GM12864 (cell line): ENCODE results near the gene KIF6.

Source experiments
- DNase-seq: peaks from one replicate; pipeline ENCODE4 v3.0.0-alpha.2; 2011; ENCODE audit warnings: low read depth
- H3K4me3 ChIP-seq: 2 replicates; pipeline ENCODE4 v1.5.1; 2011; ENCODE audit warnings: mild to moderate bottlenecking, low read depth, low read length, control low read depth
- TF ChIP-seq, protein P1 (sequence below): IDR thresholded peaks from 2 replicates; pipeline ENCODE4 v1.5.1; 2011; ENCODE audit warnings: low read depth, mild to moderate bottlenecking, moderate library complexity, low read length, control low read depth, inconsistent platforms; ENCODE audit errors: missing control alignments

Gene KIF6

DNA sequence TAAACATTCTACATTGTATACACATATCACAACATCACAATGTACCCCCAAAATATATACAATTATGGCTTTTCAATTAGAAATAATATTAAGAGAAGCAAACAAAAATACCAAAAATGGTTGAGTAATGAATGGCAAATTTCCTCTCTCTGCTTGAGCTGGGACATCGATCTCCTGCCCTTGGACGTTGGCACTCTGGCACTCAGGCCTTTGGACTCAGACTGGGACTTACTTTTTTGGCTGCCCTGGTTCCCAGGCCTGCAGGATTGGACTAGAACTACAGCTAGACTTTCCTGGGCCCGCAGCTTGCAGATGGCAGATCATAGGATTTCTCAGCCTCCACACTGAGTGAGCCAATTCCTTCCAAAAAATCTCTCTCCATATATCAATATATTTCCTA, 349.8 kb downstream of the KIF6 start:
- TF ChIP-seq, protein P1, sequence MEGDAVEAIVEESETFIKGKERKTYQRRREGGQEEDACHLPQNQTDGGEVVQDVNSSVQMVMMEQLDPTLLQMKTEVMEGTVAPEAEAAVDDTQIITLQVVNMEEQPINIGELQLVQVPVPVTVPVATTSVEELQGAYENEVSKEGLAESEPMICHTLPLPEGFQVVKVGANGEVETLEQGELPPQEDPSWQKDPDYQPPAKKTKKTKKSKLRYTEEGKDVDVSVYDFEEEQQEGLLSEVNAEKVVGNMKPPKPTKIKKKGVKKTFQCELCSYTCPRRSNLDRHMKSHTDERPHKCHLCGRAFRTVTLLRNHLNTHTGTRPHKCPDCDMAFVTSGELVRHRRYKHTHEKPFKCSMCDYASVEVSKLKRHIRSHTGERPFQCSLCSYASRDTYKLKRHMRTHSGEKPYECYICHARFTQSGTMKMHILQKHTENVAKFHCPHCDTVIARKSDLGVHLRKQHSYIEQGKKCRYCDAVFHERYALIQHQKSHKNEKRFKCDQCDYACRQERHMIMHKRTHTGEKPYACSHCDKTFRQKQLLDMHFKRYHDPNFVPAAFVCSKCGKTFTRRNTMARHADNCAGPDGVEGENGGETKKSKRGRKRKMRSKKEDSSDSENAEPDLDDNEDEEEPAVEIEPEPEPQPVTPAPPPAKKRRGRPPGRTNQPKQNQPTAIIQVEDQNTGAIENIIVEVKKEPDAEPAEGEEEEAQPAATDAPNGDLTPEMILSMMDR, result no peak
- no peak for DNase-seq
- no peak overlapping the region for H3K4me3 ChIP-seq

- no peak overlapping the region for H3K4me3 ChIP-seq
- DNase-seq, result no peak
- TF ChIP-seq, protein P1, result no peak
Observed at GRCh38 chr6:39370390-39370789, 354.8 kb downstream of the KIF6 start.

GRCh38 chr6:39369987-39370386, 355.2 kb downstream of the KIF6 start:
- H3K4me3 ChIP-seq, result no peak overlapping the region
- TF ChIP-seq, protein P1, result no peak
- no peak for DNase-seq

DNA sequence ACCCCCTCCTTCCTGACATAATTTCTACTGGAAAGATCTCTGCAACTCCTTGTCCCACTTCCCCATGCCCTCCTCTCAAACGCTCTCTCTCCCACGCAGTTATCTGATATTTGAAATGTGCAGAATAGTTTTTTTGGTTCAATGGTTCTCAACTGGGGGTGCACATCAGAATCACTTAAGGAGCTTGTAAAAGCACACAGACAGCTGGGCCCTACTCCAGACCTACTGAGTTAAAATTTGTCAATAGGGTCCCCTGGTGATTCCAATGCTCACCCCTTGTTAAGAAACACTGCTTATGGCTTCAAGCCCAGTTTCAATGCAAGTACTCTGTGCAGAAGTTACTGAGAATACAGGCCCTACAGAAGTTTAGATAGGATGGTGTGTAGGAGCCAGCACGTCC, 357.5 kb downstream of the KIF6 start:
- DNase-seq, result no peak
- no peak overlapping the region for H3K4me3 ChIP-seq
- TF ChIP-seq, protein P1, result no peak

DNA sequence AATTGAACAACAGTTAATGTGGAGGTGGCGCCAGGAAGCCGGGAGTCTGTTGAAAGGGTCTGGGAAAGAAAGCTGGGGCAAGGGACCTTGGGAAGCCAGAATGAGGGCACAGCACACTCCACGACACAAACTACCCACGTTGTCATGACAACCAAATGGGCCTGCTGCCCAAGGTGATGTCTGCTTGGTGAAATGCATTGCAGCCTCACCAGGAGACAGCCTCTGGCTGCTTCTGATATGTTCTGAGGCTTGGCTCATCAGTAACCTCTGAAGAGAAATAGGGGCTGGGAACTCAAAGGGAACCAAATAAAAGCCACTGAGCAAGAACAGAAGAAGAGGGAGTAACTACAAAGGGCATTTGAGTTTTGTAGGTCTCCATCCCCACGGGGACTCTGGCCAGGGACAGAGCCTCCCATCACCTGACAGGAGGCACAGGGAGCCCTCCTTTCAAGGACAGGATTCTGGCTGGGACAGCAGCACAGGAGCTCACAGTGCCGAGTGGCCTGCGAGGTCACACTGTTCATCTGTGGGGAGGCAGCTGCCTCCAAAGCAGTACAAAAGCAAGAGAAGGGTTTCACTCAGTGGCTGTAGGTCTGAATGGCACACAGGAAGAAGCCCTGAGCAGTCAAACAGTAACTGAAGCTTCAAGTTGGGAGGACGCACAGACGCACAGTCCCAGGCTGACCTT, 358.1 kb downstream of the KIF6 start:
- no peak overlapping the region for H3K4me3 ChIP-seq
- TF ChIP-seq, protein P1, result no peak
- DNase-seq, result no peak

DNA sequence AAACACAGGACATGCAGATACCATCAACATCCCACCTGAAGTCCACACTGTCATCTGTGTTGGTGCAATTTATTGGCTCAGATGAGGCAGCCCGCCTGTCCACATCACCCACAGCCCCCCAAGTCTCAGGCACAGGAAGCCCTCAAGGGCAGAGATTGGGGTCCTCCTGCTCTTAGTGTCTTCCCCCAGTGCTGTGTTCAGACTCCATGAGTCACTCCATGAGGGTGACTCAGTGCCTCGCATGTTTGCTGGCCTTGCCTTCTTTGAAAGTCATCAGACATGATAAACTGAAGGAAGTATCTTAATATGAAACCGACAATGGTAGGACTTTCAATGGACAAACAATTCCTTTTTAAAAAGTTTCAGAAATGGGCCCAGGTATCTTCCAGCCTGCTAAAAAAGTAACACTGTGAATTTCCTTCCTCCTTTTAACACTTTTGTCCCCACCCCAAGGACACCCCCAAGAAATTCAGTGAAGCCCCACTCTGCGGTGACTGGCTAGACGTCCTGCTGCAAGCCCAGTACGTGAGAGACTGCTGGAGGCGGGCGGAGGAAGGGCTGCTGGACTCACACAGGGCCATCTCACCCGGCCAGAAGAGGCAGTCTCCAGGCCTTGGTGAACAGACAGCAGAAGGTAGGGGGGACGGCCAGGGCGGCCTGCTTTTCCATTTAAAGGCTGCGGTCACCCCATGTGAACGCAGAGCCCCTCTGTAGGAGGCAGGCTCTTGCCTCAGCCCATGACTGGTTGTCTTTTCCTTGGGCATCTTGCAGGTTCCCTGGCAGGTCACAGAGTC, 359.7 kb downstream of the KIF6 start:
- no peak overlapping the region for H3K4me3 ChIP-seq
- TF ChIP-seq, protein P1, result no peak
- DNase-seq, result no peak
